Thymus (tissue), 11 donors: Measurements from ENCODE around the gene S1PR4. TPM values are rescaled to one million over a fixed set of nuclear protein-coding genes. Genes with fewer than 3 reads are reported as not detected.
"Not testable (repeated sequence)": the region's sequence is repeated elsewhere in the genome, so short reads cannot be mapped to it uniquely, and the experiment has no call there.

Experiments used
- DNase-seq, 9 donors: peaks; one replicate each; pipeline ENCODE4 v3.0.0-alpha.2; 2013; ENCODE audit warnings: low spot score in 9 of 9, low read depth in 6 of 9, missing footprints in 1 of 9
- H3K27ac ChIP-seq, 2 donors: one replicate each; pipeline ENCODE4 v1.5.1; 2013; ENCODE audit warnings: control low read depth in 1 of 2, low read depth in 1 of 2, low read length in 1 of 2, mild to moderate bottlenecking in 1 of 2, moderate library complexity in 1 of 2
- H3K27me3 ChIP-seq, 2 donors: one replicate each; pipeline ENCODE4 v1.5.1; 2013; ENCODE audit warnings: low read length in 1 of 2; ENCODE audit not compliant: control insufficient read depth in 2 of 2, insufficient read depth in 1 of 2
- H3K36me3 ChIP-seq, 2 donors: one replicate each; pipeline ENCODE4 v1.5.1; 2013; ENCODE audit warnings: low read length in 1 of 2, mild to moderate bottlenecking in 1 of 2, moderate library complexity in 1 of 2; ENCODE audit not compliant: control insufficient read depth in 2 of 2, insufficient read depth in 2 of 2
- H3K4me1 ChIP-seq, 2 donors: one replicate each; pipeline ENCODE4 v1.5.1; 2013; ENCODE audit warnings: low read length in 2 of 2; ENCODE audit not compliant: control insufficient read depth in 2 of 2, insufficient read depth in 2 of 2
- H3K4me3 ChIP-seq, 2 donors: one replicate each; pipeline ENCODE4 v1.5.1; 2013; ENCODE audit warnings: low read length in 2 of 2, control low read depth in 1 of 2, mild to moderate bottlenecking in 1 of 2
- H3K9me3 ChIP-seq, 2 donors: one replicate each; pipeline ENCODE4 v1.5.1; 2013; ENCODE audit warnings: low read length in 1 of 2, mild to moderate bottlenecking in 1 of 2; ENCODE audit not compliant: control insufficient read depth in 2 of 2, insufficient read depth in 1 of 2
- WGBS: extraction: QIAGEN DNeasy Blood & Tissue Kit; methylation state at CpG from one replicate; pipeline ENCODE4 v1.1.7; 2013; 5-methylcytosine and 5-hydroxymethylcytosine counted together
- polyA plus RNA-seq: library from polyadenylated mRNA; stranded (reverse); fragments of 200-250 nt; gene quantifications from one replicate; pipeline ENCODE4 v1.2.3, GENCODE V29; 2013
- total RNA-seq: library from RNA; stranded (reverse); fragments of 120-200 nt; gene quantifications from one replicate; pipeline ENCODE4 v1.2.4, GENCODE V29; 2013
- donor health status: healthy.

Gene S1PR4
- total and polyA plus RNA-seq, 2 donors: 18.6 to 24.2 TPM

DNA sequence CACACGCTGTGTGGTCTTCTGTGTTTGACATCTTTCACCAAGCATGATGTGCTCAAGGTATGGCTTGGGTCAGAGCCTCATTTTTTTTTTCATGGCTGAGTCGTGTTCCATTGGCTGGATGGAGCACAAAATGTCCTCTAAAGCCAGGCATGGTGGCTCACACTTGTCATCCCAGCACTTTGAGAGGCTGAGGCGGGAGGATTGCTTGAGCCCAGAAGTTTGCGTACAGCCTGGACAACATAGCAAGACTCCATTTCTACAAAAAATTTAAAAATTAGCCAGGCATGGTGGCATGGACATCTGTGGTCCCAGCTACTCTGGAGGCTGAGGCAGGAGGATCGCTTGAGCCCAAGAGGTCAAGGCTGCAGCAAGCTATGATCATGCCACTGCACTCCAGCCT, 43.0 kb downstream of the S1PR4 start:
- not testable (repeated sequence) for H3K9me3 ChIP-seq, H3K4me3 ChIP-seq, H3K4me1 ChIP-seq, H3K27ac ChIP-seq, DNase-seq, H3K36me3 ChIP-seq
- 97% methylated on average over 5 of the region's 5 CpGs for WGBS
- H3K27me3 ChIP-seq: peaks cover 0 to 28% of the 10 kb centered on the region in 2 donors

DNA sequence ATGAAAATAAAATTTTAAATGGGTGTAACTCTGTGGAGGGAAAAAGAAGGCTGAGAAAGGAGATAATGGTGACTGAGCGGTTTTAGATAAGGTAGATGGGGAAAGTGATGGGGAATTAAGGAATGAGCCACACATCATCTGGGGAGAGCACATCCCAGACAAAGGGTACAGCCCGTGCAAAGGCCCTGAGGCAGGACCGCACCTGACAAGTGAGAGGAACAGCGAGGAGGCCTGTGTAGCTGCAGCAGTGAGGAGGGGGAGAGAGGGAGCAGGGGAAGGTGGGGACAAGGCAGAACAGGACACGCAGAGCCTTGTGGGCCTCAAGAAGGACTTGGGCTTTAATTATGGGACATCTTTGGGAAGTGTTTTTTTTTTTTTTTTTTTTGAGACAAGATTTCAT, 44.1 kb downstream of the S1PR4 start:
- no peak for DNase-seq
- WGBS: 95% methylated on average over 5 of the region's 5 CpGs
- H3K9me3 ChIP-seq: no peaks in the 10 kb centered on the region
- no peaks in the 10 kb centered on the region for H3K36me3 ChIP-seq
- no peak overlapping the region for H3K4me3 ChIP-seq
- H3K27ac ChIP-seq: no peak overlapping the region
- H3K27me3 ChIP-seq: peaks cover 0 to 39% of the 10 kb centered on the region in 2 donors
- H3K4me1 ChIP-seq: no peaks in the 10 kb centered on the region

DNA sequence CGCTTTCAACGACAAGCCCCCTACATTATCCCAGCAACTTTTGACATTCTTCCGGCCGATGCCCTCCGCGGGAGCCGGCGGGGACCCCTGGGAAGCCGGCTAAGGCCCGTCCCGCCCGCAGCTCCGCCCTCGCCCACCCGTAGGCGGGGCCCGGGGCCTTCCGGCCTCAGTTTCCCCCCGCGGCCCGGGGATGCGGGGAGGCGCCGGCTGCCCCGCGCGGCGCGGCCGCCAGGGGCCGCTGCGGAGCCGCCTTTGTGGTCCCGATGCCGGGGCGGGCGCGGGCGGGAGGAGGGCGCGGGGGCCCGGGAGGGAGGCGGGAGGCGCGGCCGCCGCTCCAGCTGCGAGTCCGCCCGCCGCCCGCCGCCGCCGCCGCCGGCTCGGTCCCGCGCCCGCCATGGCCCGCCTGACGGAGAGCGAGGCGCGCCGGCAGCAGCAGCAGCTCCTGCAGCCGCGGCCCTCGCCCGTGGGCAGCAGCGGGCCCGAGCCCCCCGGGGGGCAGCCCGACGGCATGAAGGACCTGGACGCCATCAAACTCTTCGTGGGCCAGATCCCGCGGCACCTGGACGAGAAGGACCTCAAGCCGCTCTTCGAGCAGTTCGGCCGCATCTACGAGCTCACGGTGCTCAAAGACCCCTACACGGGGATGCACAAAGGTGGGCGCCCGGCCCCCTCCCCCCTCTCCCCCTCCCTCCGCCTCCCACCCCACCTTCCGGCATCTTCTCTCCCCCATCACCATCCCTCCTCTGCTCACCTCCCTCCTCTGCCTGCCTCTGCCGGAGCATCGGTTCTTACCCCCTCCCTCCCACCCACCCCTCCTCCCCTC, 46.0 kb downstream of the S1PR4 start, which contains the start of gene CELF5:
Gene CELF5 (plus strand): TSS at position 316 of the 823 bp plus-strand sequence. CDS start 79 bp downstream, at position 395.
- DNase-seq: peak in 6 of 9 donors; percentile 33 to 72 (median 58)
- Histone ChIP-seq H3K27ac (no peak within 1 kb of the TSS), H3K4me1 (peaks cover 4 to 8% of the 10 kb centered on the region in 2 donors), H3K36me3 (no peaks in the 10 kb centered on the region), H3K9me3 (peaks cover 0 to 2% of the 10 kb centered on the region in 2 donors), H3K4me3 (peak within 1 kb of the TSS in 1 of 2 donors; percentile 70), H3K27me3 (peaks cover 0 to 58% of the 10 kb centered on the region in 2 donors)
- 2% methylated on average over 94 of the region's 94 CpGs for WGBS

DNA sequence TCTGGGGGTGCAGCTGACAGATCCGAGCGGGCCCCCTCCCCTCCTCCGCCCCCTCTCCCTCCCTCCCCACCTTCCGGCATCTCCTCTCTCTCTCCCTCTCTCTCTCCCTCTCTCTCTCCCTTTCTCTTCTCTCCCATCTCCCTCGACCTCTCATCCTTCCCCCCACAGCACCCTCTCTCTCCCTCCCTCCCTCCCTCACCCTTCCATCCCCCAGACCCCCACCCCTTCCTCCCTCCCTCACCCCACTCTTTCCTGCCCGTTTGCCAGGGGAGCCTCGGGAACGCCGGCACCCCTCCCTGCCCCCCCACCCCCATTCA, 46.6 kb downstream of the S1PR4 start:
- H3K36me3 ChIP-seq: no peaks in the 10 kb centered on the region
- H3K9me3 ChIP-seq: peaks cover 0 to 7% of the 10 kb centered on the region in 2 donors
- 1% methylated on average over 9 of the region's 9 CpGs for WGBS
- peaks cover 3 to 64% of the 10 kb centered on the region in 2 donors for H3K27me3 ChIP-seq
- H3K27ac ChIP-seq: no peak overlapping the region
- H3K4me3 ChIP-seq: peak overlapping the region in 1 of 2 donors; percentile 70
- H3K4me1 ChIP-seq: peaks cover 4 to 8% of the 10 kb centered on the region in 2 donors
- no peak for DNase-seq

DNA sequence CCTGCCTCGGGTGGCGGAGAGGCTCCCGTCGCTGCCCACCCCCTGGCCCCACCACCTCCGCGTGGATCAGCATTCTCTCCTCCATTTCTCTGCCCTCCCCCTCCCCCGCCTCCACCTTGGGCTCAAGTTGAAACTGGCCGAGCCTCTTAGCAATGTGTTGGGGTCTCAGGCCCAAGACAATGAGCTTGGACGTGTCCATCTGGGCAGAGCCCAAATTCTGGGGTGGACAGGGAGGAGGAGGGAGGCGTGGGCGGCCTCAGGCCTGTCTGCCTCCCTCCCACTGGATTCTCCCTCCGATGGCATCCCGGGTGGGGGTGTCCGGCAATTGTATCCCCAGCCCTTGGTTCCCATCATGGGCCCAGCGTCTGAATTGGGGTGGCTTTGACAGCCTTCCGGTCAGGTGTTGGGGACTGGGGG, 47.1 kb downstream of the S1PR4 start:
- peaks cover 0 to 7% of the 10 kb centered on the region in 2 donors for H3K9me3 ChIP-seq
- H3K36me3 ChIP-seq: no peaks in the 10 kb centered on the region
- peaks cover 4 to 8% of the 10 kb centered on the region in 2 donors for H3K4me1 ChIP-seq
- 55% methylated on average over 16 of the region's 16 CpGs for WGBS
- H3K27ac ChIP-seq: no peak overlapping the region
- H3K4me3 ChIP-seq: no peak overlapping the region
- H3K27me3 ChIP-seq: peaks cover 3 to 68% of the 10 kb centered on the region in 2 donors
- no peak for DNase-seq

DNA sequence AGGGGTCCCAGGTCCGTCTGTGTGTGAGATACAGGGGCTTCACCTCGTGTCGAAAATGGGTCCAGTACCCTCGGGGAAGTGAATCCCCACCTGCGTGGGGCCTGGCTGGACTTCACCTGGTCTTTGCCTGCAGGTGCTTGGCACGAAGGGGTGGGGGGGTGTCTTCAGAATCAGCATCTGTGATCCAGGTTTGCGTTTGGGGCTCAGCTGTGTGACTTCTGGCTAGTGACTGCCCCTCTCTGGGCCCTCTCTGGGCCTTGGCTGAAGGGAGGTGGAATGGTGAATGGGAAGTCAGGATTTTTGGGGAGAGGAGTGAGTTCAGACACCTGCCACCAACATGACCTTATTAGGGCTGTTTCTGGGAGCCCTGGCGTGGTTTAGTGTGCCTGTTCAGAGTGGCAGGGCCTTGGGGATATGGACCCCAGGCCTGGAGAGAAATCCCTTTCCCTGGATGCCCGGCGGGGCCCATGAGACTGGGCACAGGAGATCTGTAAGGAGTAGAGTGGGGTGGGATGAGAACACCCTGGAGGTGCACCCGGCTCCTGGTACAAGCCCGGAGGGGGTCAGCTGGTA, 48.6 kb downstream of the S1PR4 start:
- Histone ChIP-seq H3K36me3 (no peaks in the 10 kb centered on the region), H3K27me3 (peaks cover 3 to 72% of the 10 kb centered on the region in 2 donors), H3K4me3 (no peak overlapping the region), H3K4me1 (peaks cover 4 to 8% of the 10 kb centered on the region in 2 donors), H3K27ac (no peak overlapping the region), H3K9me3 (peaks cover 0 to 7% of the 10 kb centered on the region in 2 donors)
- 86% methylated on average over 12 of the region's 12 CpGs for WGBS
- no peak for DNase-seq

DNA sequence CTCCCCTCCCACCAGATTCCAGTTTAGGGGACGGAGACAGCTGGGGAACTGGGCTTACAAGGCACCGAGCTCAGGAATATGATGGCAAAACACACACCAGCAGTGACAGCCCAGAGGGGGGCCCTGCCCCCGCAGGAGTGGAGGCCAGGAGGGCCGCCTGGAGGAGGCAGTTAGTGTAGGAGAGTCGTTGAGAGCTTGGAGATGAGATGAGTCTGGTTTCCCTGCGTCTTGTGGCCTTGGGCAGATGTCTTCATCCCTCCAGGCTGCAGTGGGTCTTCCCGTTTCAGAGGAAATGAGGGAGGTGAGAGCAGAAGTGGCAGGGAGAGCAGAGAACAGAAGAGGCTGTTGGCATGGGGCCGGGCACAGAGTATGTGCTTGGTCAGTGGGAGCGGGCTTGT, 50.8 kb downstream of the S1PR4 start:
- H3K4me1 ChIP-seq: peaks cover 4 to 8% of the 10 kb centered on the region in 2 donors
- H3K27ac ChIP-seq: no peak overlapping the region
- peaks cover 3 to 60% of the 10 kb centered on the region in 2 donors for H3K27me3 ChIP-seq
- no peaks in the 10 kb centered on the region for H3K36me3 ChIP-seq
- peaks cover 0 to 7% of the 10 kb centered on the region in 2 donors for H3K9me3 ChIP-seq
- no peak for DNase-seq
- no peak overlapping the region for H3K4me3 ChIP-seq
- 62% methylated on average over 9 of the region's 9 CpGs for WGBS

Other genes with a start within 250 kb of the S1PR4 start
- 7.7 TPM for gene ZNF77, start 233.8 kb upstream of the S1PR4 start, total RNA-seq
- gene ZNF77, start 233.8 kb upstream of the S1PR4 start, polyA plus RNA-seq: 4.6 TPM
- 1.4 TPM for gene TLE6, start 201.2 kb upstream of the S1PR4 start, total RNA-seq
- gene TLE6, start 201.2 kb upstream of the S1PR4 start, polyA plus RNA-seq: 4.9 TPM
- 2.0 TPM for gene TLE2, start 149.5 kb upstream of the S1PR4 start, total RNA-seq
- 16.8 TPM for gene TLE2, start 149.5 kb upstream of the S1PR4 start, polyA plus RNA-seq
- gene TLE5, start 116.3 kb upstream of the S1PR4 start, total RNA-seq: 302 TPM
- gene TLE5, start 116.3 kb upstream of the S1PR4 start, polyA plus RNA-seq: 540 TPM
- gene GNA11, start 84.4 kb upstream of the S1PR4 start, total RNA-seq: 6.8 TPM
- gene GNA11, start 84.4 kb upstream of the S1PR4 start, polyA plus RNA-seq: 18.4 TPM
- 58.5 TPM for gene GNA15, start 42.7 kb upstream of the S1PR4 start, total RNA-seq
- gene GNA15, start 42.7 kb upstream of the S1PR4 start, polyA plus RNA-seq: 21.8 TPM
- gene NCLN, start 7.2 kb downstream of the S1PR4 start, total RNA-seq: 14.5 TPM
- gene NCLN, start 7.2 kb downstream of the S1PR4 start, polyA plus RNA-seq: 62.6 TPM
- gene CELF5, start 45.9 kb downstream of the S1PR4 start, total RNA-seq: 0.28 TPM
- gene CELF5, start 45.9 kb downstream of the S1PR4 start, polyA plus RNA-seq: 1.4 TPM
- gene NFIC, start 187.8 kb downstream of the S1PR4 start, total RNA-seq: 2.1 TPM
- 17.0 TPM for gene NFIC, start 187.8 kb downstream of the S1PR4 start, polyA plus RNA-seq